GM19193 (cell line): ENCODE measurements around the gene GALNT18.

Experiments used
- POLR2A ChIP-seq: IDR thresholded peaks from 4 replicates; pipeline ENCODE4 v1.6.1; 2011; ENCODE audit not compliant: insufficient read depth, insufficient read length; ENCODE audit errors: extremely low read depth

Gene GALNT18

DNA sequence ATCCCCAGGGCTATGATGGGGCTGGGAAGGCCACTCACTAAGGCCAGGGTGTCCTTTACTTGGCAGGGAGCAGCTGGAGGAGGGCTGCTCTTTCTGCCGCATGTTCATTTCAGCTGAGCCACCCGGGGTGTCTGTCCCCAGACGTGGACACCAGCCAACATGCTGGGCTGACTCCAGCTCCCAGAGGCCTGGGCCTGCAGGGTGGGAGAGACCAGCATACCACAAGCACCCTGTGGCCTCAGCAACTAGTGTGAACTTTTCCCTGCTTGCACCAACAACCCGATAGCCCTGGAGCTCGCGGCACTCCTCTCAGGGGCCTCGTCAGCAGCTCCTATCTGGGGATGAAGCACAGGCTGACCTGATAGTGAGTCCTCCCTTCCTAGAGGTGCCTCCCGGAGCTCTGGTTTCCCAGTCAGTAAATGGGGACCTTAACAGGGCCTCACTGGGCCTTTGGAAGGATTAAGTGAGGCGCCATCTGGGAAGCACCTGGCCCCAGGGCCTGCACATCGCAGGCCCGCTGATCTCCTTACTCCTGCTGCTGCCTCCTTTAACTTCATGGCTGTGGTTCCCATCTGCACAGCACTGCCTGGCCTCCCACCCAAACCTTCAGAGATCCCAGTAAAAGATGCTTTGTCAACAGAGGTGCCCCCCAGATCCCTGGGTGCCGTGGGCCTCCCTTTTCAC is 83.4 kb downstream of the GALNT18 start:
- no peak for TF ChIP-seq POLR2A

DNA sequence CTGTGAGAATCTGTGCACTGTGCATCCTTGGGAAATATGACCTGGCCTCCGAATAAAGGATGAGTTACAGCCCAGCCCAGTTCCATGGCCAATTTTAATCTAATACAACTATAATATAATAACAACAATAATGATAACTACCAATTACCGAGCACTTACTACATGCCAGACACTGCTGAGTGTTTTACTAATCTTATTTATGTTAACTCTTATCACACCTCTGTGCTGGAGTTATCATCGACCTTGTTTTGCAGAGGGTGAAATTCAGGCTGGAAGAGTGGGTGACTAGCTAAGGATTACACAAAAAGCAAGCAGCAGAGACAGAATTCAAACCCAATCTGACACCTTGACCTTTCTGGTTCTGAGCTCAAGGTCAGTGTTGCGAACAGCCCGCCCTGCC is 83.9 kb downstream of the GALNT18 start:
- TF ChIP-seq POLR2A = no peak

DNA sequence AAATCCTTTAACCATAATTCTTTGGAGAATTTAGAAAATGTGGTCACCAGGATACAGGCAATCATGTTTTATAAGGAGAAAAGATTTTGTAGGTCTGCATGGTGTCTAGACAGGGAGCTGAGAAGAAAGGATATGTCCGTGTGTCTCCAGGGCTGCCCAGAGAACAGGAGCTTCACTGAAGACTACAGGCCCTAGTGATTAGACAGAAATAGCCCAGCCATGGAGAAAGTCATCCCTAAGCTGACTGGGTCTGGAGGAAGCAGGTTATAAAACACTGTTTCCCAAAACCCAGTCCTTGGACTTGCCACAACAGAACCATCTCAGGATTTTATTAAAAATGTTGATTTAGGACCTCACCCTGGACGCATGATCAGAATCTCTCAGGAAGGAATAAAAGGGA is 84.4 kb downstream of the GALNT18 start:
- no peak for TF ChIP-seq POLR2A

DNA sequence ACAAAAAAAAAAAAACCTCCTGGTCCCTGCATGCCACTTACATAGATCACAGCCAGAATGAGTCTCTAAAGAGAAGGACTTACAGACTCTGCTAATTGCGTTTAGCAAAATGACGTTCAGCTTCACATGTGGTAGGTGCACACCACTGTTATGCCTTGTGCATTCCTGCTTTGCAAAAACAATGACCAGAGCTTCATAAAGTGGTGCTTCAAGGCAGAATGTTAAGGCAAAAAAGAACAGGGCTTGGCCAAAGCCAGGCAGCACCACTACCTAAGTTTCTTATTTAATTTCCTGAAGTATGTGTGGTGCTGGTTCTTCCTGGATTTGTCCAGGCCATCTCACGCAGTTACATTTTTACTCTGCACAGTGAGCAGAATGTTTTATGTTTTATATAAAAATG is 85.2 kb downstream of the GALNT18 start:
- no peak for TF ChIP-seq POLR2A

DNA sequence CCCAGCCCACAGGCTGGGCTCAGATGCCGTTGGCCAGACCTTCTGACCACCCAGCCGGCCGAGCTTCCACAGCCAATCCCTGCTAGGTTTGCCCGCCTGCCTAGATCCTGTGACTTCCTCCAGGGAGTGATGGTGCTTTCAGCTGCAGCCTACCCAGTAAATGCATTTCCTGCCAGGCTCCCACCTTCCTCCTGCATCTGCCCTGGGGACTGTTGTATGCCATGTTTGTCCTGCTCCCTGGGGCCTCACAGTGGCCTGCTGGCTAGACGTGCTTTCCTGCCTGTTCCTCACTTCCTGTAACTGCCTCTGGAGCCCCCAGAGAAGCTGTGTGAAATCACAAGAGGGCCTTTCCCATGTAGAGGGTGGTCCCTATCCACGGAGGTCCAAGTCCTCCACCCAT is 86.2 kb downstream of the GALNT18 start:
- TF ChIP-seq POLR2A = no peak

DNA sequence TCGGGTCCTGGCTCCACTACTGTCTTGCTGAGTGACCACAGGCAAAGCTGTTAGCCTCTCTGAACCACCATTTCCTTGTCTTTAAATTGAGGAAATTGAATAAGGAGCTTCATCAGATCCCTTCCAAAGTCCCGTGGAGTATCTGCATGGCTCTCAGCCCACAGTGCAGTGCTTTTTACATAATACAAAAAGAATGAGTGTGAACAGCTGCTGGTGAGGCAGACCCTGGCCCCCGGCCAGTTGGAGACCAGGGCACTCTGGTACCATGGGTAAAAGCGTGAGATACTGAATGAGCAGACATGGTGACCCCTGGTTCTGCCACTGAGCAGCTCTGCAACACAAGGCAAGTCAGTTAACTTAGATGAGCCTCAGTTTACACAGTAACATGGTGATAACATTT is 86.8 kb downstream of the GALNT18 start:
- TF ChIP-seq POLR2A = no peak

DNA sequence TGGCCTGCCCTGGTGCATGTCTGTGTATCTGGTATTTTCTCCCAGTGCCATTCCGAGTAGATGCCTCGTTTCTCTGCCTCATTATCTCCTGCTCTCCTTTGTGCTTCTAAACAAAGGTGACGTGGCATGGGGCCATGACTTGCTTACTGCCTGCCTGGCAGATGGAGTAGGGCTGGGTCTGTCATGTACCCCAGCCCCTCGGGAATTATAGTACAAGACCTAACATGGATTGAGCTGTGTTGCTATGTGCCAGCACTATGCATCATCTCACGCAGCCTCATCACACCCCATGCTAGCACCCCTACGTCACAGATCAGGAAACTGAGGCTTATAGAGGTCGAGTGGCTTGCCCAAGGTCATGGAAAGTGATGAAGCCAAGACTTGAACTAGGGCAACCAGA is 88.1 kb downstream of the GALNT18 start:
- no peak for TF ChIP-seq POLR2A

DNA sequence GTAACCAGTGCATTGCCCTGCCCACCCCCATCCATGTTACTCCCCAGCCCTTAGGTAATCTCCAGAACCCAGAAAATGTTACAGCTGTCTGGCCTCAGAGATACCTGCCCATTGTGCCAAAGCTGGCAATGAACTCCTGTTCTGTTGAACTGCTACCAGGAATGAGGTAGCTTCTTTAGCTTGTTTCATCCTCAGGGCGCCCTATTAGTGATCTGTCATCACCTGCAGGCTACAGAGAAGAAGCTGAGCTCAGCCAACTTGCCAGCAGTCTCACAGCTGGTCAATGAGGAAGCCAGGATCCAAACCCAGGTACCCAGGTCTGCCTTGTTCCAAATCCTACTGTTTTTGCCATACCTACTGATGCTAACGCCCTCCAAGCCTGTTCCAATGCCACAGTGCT is 88.7 kb downstream of the GALNT18 start:
- TF ChIP-seq POLR2A = no peak

DNA sequence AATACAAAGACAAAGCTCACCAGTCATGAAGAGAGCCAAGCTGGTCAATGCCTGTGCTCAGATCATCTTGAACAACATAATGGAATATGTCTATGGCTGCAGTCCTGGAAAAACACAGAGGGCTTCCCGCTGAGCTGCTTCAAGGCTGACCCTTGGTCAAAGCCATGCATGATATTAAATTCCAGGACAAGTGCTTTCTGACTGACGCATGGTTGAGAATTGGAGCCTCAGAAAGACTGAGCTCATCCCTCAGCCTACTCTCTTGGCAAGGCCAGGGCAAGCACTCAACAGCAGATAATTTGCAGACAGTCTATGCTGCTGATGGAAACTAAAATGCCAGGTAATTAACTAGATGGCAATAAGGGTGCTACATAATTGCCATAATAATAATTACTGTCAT is 89.2 kb downstream of the GALNT18 start:
- TF ChIP-seq POLR2A = no peak

DNA sequence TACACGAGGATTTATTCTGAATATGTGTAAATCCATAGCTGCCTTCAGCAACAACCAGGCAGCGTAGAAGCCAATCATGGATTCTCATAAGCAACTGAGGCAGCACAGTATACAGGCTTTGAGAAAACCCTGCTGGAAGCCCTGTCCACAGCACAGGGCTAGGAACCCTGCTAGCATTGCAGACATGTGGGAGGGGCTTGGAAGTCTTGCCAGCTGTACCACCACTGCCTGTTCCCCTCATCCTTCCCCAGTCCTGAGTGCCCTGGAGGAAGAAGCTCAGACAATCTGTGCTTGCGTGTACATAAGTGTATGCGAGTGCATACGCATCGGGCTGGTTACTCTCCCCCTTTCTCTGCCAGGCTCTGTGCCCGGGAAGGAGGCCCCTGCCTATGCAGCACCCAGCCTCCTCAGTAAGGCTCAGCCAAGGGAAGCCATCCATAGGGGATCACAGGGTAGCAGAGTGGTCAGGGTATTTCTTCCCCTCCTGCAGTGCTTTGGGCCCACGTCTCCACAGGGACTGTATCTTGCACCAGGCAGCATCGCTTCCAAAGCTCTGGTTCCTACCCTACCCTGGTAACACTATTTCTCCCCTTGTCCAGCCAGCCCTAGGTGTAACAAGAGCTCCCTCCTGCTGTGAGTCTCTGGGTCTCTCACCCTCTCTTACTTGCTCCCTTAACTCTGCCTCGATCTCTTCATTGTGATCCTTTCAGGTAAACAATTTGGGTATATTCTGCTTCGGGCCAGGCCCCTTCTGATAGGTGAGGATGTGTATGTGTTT is 90.5 kb downstream of the GALNT18 start:
- TF ChIP-seq POLR2A = no peak

DNA sequence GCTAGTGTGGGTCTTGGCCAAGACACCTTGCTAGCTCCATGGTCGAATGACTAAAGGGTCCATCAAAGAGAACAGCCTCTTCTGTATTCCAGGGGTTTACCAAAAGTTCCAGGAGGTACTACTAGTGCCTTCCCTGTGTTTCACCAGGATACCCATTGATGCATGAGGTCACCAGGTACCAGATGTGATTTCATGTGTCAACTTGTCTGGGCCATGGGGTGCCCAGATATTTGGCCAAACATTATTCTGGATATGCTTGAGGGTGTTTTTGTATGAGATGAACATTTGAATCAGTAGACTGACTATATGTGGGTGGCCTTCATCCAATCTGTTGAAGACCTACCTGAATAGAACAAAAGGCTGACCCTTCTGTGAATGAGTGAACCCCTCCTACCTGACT is 92.8 kb downstream of the GALNT18 start:
- TF ChIP-seq POLR2A = no peak

DNA sequence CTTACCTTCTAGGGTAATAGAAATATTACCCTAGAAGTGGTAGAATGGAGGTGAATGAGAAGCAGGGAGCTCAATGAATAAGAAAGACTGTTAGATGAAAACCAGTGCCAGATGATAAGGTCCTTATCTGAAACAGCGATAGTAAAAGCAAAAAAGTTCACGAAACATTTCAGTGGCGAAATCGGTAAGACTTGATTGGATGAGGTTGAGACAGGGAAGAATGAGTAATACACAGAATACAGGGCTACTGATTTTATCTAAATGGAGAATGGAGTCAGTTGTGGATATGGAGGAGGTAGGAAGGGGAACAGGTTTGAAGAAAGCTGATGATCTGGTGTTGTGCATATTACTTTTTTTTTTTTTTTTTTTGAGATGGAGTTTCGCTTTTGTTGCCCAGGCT is 96.5 kb downstream of the GALNT18 start:
- TF ChIP-seq POLR2A = no peak

DNA sequence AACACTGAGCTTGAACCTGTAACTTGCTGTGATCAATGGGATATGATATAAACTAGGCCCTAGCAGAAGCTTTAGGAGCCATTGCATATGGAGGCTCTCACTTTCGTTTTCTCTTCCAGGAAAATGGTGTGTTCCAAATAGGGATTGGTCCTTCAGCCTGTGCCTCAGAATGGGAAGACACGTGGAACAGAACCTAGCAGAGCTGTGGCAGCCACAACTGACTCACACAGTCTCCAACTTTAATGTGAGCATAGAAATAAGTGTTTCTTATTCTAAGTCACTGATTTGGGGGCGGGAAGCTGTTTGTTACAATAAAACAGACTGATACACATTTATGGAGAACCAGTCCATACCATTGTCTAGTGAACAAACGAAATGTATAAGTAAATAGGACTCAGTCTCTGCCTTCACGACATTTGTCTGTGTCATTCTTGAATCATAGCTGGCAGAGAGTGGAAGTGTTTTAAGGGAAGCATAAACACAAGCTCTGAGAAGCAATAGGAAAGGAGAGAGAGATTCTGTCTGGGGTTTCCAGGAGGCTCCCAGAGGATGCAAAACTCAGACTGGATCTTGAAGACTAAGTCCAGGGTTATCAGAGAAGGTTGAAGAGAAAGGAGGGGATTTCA is 97.3 kb downstream of the GALNT18 start:
- no peak for TF ChIP-seq POLR2A

DNA sequence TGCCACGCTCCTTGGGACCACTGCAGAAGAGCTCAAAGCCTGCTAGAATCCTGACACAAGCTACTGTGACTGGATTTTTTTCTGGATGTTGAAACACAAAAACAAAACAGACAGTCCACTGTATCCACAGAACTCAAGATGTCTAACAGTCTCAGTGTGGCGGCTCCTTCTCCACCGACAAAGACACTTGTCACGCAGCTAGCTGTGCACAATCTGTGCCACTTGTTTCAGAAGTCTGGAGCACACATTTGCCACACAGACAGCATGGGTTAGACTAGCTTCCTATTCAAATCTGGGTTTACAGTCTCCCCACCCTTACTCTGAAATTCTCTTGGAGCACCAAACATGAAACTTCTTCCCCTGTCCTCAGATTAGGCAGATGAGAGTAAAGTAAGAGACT is 99.2 kb downstream of the GALNT18 start:
- no peak for TF ChIP-seq POLR2A

DNA sequence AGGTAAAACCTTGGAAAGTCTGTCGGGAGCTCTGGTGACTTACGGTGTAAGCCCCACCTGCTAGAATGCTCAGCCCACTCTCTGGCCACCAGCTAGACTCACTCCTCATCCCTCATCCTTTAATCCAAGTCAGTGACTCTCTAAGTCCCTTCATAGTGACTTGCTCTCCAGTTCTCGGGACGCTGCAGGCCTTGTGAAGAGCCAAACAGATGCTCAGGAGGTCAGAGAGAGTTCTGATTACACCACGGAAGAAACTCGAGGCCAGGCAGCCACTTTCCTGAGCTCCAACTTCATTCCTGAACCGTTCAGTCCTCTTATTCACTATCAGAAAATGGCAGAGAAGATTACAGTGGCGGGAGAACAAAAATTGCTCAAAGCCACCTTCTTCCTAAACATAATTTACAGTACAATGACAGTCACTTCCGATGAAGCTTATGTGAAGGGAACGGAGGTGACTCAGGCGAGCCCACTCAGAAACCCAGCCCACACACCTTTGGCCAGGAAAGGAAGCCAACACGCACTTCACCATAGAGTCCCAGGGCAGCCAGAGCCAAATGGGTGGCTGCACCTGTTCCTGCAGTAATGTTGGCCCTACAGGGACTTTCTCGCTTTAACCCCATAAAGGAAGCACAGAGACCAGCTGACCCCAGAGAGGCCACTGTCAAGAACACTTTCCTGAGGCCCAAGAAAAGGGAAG is 100.4 kb downstream of the GALNT18 start:
- TF ChIP-seq POLR2A = no peak

DNA sequence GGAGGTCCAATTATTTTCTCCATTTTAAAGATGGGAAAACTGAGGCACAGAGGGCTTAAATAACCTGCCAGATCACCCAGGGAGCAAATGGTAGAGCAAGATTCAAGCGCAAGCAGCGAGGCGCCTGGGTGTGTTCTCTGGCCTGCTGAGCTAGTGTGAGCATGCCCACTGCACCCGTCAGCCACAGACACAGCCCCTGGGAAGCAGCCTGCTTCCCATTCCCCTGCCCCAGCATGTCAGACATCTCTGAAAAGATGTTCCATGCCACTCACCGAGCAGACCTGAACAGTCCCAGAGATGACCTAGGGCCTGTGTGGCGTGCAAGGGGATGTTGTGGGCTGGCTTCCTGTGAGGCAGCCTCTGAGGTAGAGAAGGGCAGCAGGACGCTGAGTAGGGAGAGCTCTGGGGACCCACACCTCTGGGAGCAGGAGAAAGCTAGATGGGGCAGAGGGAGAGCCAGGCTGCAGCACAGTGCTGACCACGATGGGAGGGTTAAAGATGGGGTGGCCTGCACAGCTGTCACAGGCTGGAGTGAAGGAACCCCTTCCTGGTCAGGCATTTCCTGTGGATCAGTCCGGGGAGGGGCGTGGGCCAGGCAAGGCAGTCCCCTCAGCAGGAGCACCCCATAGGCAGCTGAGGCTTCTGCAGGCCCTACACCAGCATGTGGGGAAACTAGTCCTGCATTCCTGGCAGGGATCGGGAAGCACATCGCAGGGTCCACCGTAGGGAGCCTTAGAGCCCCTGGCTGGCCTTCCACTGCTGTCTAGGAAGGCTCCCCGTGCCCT is 101.4 kb downstream of the GALNT18 start:
- no peak for TF ChIP-seq POLR2A

DNA sequence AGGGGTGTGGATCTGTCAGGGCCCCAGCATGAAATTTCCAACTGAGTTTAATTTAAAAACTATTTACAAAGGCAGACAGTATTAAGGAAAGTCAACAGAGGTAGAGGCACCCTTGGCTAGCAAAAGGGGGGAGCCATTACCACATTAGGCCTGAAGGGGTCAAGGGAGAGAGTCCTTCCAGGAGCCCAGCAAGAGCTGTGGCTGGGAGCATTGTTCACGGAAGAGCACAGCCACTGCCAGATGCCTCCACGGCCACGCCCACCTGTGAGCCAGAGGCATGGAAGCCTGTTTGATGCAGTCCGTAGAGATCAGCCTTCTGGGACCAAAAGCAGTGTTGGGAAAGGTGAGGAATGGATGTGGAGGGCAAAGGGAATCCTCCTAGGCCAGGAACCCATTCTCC is 102.6 kb downstream of the GALNT18 start:
- no peak for TF ChIP-seq POLR2A
